Astrocyte of the cerebellum (primary cell): ENCODE results near the gene TMEM171.

Source experiments
- DNase-seq: peaks from one replicate; pipeline ENCODE4 v3.0.0-alpha.2; 2011; ENCODE audit warnings: low read depth
- H3K4me3 ChIP-seq: 2 replicates; pipeline ENCODE4 v1.5.1; 2011; ENCODE audit warnings: mild to moderate bottlenecking, low read depth, low read length, moderate library complexity
- CTCF ChIP-seq: IDR thresholded peaks from 2 replicates; pipeline ENCODE4 v1.5.1; 2012; ENCODE audit warnings: low read length, low read depth, moderate library complexity, mild to moderate bottlenecking; ENCODE audit errors: missing control alignments
- in situ Hi-C: cut with HindIII; loops from 2 replicates; pipeline ENCODE4 v1.10.0; 2017; ENCODE audit warnings: low sequenced_read_pairs

The TMEM171 gene, protein sequence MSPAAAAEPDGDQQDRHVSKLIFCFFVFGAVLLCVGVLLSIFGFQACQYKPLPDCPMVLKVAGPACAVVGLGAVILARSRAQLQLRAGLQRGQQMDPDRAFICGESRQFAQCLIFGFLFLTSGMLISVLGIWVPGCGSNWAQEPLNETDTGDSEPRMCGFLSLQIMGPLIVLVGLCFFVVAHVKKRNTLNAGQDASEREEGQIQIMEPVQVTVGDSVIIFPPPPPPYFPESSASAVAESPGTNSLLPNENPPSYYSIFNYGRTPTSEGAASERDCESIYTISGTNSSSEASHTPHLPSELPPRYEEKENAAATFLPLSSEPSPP

GRCh38 chr5:73120222-73121118 is at the start of gene TMEM171:
TSS of gene TMEM171 (plus strand) at chr5:73120575. CDS start at chr5:73123374, 2,799 bp downstream.
- no peak for TF ChIP-seq CTCF
- peak within 1 kb of the TSS; percentile 41 for H3K4me3 ChIP-seq
- in situ Hi-C loops = no loop called here
- no peak for DNase-seq

- DNase-seq = no peak
- TF ChIP-seq CTCF = no peak
- in situ Hi-C loops = no loop called here
- H3K4me3 ChIP-seq = no peak overlapping the region
Observed at GRCh38 chr5:73081093-73081492, 39.3 kb upstream of the TMEM171 start.

DNA sequence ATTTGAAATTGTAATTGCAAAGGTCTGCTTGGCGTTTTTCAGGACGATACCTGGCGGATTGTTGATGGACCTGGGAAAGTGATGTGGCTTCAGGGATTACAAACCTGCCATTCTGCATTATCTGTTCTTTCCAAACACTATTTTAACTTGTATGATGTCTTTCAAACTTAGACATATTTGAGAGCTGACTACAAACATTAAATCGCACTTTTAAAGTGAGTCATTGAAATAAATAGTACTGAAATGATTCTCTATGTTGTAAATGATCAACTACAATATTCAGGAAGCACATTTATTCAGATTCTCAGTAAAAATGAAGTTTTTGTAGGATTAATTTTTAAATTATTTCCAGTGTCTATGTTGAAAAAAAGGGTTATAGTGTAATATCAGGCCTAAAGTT is 32.3 kb upstream of the TMEM171 start:
- no peak overlapping the region for H3K4me3 ChIP-seq
- no peak for DNase-seq
- in situ Hi-C loops = no loop called here
- no peak for TF ChIP-seq CTCF

DNA sequence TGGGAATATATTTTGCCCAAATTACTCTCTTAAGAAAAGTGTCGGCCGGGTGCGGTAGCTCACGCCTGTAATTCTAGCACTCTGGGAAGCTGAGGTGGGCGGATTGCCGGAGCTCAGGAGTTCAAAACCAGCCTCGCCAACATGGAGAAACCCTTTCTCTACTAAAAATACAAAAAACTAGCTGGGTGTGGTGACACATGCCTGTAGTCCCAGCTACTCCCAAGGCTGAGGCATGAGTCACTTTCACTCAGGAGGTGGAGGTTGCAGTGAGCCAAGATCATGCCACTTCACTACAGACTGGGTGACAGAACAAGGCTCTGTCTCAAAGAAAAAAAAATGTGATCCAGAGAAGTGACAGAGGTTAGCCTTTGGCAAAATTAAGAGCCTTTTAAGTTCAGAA is 26.4 kb upstream of the TMEM171 start:
- DNase-seq = peak; percentile 3
- in situ Hi-C loops = no loop called here
- no peak overlapping the region for H3K4me3 ChIP-seq
- no peak for TF ChIP-seq CTCF

GRCh38 chr5:73094415-73094814 is 26.0 kb upstream of the TMEM171 start:
- H3K4me3 ChIP-seq = no peak overlapping the region
- in situ Hi-C loops = no loop called here
- DNase-seq = no peak
- TF ChIP-seq CTCF = no peak

GRCh38 chr5:73095564-73096238 is 24.7 kb upstream of the TMEM171 start:
- in situ Hi-C loops = no loop called here
- no peak for TF ChIP-seq CTCF
- H3K4me3 ChIP-seq = no peak overlapping the region
- no peak for DNase-seq
